Hematopoietic multipotent progenitor cell treated with erythropoietin and hydrocortisone succinate and interleukin-3 and kit ligand, for 6 days (in vitro differentiated cells): Measurements from ENCODE around the gene MAN1B1.

Experiments
- DNase-seq: peaks from one replicate; pipeline ENCODE4 v3.0.0-alpha.2; 2015

Gene MAN1B1

DNA sequence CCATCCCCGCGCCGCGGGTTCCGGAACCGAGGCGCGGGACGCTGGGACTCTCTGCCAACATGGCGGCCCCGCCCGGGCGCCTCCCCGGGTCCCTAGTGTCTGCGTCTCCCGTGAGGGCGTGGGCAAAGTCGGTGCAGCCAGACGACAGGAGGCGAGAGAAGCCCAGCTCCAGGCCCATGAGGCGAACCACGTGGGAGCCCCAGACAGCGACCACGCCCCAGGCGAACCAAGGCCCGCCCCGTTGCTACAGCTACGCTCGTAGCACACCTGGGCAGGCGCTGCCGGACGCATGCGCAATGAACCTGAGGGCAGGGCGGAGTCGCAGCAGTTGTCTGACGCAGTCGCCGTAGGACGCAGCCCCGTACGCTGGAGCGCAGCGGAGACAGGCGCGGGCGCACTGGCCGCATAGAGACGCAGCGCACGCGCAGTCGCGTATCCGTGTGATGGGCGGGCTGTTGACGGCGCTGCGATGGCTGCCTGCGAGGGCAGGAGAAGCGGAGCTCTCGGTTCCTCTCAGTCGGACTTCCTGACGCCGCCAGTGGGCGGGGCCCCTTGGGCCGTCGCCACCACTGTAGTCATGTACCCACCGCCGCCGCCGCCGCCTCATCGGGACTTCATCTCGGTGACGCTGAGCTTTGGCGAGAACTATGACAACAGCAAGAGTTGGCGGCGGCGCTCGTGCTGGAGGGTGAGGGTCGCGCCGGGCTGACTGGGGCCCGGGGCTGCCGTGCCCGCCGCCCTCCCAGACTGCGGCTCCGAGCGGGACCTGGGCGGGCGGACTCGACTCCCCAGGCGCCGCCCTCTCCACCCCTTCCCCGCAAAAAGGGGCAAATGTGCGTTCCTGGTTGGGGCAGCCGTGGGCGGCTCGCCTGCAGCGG is at the start of gene MAN1B1:
Gene MAN1B1 (plus strand): TSS at position 455 of the 878 bp plus-strand sequence. CDS start 15 bp downstream, at position 470.
- peak; percentile 99 for DNase-seq

DNA sequence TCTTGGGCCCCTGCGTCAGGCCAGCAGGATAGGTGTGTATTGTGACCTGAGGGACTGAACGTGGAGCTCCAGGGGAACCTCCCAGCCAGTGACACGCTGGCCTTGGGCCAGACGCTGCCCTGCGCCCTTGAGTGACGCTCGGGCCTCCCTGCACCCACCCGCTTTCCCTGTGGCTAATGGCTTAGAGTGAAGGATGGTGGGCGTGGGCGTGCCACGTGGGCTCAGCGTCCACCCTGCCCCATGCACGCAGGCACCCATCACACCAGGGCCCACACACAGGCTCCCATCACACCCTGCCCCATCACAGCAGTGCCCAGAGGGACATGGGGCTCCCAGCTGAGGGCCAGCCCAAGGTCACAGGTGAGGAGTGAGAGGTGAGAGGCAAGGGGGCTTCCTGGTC is 49.8 kb upstream of the MAN1B1 start:
- no peak for DNase-seq

DNA sequence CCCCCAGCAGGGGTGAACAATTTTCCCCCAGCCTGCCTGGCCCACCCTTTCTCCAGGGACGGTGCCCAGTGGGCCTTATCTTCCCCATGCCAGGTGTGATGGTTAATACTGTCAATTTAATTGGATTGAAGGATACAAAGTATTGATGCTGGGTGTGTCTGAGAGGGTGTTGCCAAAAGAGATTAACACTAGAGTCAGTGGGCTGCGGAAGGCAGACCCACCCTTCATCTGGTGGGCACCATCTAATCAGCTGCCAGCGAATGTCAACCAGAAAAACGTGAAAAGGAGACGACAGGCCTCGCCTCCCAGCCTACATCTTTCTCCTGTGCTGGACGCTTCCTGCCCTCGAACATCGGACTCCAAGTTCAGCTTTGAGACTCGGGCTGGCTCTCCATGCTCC is 49.3 kb upstream of the MAN1B1 start:
- DNase-seq, result no peak

- no peak for DNase-seq
Measured at GRCh38 chr9:137038916-137039315, 47.9 kb upstream of the MAN1B1 start.

- no peak for DNase-seq
Measured at GRCh38 chr9:137039611-137040366, 47.0 kb upstream of the MAN1B1 start.

DNA sequence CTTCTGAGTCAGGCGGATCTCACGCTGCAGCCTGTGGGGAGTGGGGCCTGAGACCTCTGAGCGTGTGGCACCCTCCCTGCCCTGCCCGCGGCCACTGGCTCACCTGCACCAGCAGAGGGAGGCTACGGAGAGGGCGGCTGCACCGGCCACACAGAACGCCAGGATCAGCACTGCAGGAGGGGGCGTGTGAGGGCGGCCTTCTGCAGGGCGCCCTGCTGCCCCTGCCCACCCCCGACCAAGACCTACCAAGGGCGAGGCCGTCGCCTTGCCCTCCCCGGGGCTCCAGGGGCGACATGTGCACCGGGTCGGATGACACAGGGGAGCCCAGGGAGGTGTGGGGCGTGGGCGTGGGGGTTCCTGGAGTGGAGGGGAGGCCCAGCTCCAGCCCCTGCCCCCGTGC is 46.2 kb upstream of the MAN1B1 start:
- DNase-seq, result no peak

DNA sequence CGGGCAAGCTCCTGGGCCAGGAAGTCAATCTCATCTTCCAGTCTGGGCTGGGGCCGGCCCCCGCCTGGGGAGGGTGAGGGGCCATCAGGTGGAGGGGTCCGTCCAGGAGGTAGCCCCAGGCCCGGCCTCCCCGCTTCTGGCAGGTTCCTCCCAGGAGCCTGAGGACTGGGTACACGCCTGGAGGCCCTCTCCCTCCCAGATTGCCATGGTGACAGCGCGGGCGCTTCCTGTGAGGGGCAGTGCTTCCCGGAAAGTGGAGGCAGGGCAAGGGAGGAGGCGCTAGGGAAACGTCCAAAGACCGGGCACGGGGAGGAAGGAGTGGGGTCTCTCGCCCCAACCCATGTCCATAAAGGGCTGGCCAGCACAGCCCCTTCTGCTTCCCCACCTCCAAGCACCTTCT is 45.7 kb upstream of the MAN1B1 start:
- DNase-seq, result no peak

DNA sequence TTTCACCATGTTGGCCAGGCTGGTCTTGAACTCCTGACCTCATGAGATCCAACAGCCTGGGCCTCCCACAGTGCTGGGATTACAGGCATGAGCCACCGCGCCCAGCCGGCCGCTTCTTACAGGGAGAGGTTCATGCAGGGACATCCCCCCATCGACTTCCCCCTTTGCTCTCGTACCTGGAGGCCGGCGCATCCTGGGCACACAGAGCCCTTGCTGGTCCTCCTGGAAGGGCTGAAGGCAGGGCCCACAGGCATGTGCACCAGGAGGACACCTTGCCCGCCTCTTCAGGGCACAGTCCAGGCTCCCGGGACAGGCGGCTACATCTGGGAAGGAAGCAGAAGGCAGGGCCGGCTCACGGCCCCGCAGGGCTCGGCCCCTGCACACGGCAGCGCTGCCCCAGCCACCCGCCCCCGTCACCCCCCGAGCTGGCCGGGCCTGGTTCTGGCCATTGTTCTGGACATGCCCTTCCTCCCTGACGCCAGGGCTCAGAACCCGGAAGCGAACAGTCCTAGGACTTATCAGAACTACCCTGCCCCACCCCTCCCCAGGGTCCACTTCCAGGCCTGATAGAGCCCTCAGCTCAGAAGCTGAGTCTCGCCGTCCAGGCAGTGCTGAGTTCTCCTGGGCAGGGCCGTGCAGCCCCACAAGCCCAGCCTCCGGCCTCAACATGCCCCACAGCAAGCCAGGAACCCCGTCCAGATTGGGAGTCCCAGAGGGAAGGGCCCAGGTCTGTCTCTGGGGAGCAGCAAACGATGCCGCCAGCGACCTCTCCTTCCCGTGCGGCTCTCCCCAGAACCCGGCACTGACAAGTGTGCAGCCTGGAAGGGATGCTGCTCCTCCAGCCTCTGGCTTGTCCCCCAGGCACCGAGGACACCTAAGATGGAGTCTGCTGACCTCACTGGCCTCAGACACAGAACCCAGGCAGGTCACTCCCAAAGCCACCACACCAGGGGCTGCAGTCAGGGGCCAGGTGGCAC is 43.7 kb upstream of the MAN1B1 start:
- DNase-seq, result no peak

- no peak for DNase-seq
Measured at GRCh38 chr9:137044037-137044436, 42.7 kb upstream of the MAN1B1 start.

DNA sequence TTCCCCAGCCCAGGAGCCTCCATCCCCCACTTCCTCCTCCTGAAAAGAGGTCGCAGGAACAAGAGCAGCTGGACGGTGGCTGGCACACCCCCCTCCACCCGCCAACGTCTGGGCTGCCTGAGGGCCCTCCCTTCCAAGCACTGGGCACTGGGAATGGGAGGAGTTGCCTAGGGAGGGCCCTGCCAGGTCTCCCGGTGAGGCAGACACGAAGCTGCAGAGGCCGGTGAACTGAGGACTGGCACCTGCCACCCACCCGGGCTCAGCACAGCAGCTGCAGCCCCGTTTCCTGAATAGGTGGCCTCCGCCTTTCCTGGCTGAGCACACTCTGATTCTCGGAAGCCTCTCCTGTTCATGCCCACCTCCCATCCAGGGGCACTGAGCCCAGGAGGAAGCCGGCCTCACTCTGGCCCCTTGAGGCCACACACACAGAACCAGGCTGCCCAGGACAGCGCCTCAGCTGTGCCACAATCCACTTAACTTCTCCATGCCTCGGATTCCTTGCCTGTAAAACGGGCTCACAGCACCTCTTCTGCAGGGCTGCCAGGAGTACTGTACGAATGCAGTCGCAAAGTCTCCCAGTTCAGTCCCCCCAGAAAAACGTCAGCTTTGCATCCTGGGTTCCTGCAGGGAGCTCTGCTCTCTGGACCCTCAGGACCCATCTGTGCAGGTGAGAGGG is 42.1 kb upstream of the MAN1B1 start:
- no peak for DNase-seq

- no peak for DNase-seq
Measured at GRCh38 chr9:137045294-137046087, 41.3 kb upstream of the MAN1B1 start.

DNA sequence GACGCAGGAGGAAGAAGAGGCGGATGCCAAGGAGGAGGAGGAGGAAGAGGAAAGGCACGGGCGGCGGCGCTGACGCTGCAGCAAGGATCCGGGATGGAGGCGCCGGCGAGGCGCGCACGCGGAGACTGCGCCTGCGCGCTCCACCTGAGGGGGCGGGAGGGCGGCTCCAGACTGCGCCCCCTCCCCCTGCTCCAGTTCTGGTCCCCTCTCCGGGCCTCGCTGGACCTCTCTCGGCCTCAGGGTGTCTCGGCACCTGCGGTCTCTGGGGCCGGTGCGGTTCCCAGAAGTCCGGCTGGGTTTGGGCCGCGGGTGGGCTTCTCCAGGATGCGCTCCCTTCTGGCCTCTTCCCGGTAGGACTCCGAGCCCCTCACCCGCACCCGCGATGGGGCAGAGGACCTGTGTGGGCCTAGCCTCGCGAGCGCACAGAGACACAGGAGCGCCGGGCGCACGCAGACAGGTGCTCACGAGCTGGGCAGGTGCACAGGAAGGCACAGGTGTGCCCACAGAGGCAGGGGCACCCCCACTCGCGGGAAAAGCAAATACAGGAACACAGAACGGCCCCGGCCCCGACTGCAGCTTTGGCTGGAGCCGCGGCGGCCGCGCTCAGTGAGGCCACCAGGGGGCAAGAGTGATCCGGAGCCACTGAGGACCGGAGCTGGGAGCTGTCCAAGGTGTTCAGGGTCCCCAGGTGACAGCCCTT is 40.5 kb upstream of the MAN1B1 start, which contains the start of gene NPDC1:
Gene NPDC1 (minus strand): TSS at position 90 of the 700 bp plus-strand sequence. CDS start 188 bp downstream, outside the sequence.
- DNase-seq, result peak; percentile 93

DNA sequence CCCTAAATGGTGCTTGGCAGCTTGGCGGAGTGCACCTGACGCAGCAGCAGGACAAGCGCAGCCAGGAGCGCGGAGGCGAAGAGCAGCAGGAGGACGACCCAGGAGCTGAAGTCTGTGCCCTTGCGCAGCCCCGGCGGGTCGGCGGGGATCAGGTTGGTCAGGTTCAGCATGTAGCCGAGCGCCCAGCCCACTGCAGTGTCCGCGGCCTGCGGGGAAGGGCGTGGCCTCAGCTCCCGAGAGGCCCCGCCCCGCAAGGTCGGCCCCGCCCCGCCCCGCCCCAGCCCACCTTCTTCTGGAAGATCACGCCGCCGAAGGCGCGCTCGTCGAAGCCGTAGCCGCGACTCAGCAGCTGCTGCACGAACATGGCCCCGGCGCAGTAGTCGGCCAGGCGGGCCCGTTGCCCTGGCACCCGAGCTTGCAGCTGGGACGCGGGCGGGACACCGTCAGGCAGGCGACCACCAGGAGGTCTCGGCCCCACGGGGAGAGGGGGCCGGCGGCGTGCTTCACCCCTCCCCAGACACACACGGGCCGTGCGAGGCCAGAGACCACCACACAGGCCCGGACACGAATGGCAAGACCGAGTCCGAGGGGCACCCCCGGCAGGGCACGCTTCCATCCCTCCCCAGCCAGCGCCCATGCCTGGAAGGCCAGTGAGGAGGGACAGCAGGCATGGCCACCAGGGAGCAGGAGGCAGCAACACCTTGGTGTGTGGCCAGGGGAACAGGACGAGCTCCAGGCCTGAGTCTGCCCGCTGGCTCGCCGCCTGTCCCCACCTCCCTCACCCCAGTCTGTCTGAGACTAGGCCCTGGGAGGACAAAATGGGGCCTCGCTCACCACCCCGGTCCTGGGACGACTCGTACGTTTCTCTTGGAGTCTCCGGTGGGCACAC is 37.9 kb upstream of the MAN1B1 start:
- DNase-seq, result peak; percentile 34

DNA sequence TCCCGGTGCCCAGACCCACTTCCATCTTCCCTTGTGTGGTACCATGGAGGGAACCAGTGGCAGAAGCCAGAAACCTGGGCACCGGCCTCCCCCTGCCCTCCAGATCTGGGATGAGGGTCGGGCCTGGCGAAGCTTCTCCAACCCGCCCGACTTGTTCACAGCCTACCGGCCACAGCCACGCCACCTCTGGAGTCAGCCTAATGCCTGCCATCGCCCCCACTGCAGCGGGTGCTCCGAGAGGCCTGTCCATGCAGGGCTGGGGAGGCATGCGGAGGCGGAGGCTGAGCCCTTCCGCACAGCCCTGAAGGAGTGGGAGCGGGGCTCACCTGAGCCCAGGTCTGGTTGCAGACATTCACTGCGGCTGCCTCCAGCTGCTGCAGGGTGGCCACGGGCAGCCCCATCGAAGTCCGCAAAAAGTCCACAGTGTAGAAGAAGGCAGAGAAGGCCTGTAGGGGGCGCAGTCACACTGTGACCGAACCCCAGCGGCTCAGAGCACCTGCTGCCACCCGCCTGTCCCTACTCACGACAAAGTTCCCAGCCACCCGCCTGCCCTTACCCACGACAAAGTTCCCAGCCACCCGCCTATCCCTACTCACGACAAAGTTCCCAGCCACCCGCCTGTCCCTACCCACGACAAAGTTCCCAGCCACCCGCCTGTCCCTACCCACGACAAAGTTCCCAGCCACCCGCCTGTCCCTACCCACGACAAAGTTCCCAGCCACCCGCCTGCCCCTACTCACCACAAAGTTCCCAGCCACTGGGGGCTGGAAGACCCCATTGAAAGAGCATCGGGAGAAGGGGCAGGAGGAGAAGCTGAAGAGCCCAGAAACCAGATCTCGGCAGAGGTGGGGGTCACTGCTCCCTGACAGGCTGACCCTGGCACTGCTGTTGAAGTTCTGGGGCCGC is 37.0 kb upstream of the MAN1B1 start:
- peak; percentile 91 for DNase-seq

GRCh38 chr9:137050570-137050969 is 36.2 kb upstream of the MAN1B1 start:
- no peak for DNase-seq

- no peak for DNase-seq
Measured at GRCh38 chr9:137051145-137051724, 35.5 kb upstream of the MAN1B1 start.

- no peak for DNase-seq
Measured at GRCh38 chr9:137052293-137052692, 34.5 kb upstream of the MAN1B1 start.
